K562 (cell line): ENCODE measurements around the gene SNRPD2.

Source experiments
- CLOCK ChIP-seq: fragments of 250-450 bp; sonication (Bioruptor Pico); IDR thresholded peaks from 2 replicates; pipeline ENCODE4 v1.4.0; 2020; ENCODE audit warnings: mild to moderate bottlenecking, moderate library complexity, borderline replicate concordance
- MXI1 ChIP-seq: IDR thresholded peaks from 2 replicates; pipeline ENCODE4 v1.6.1; 2011; ENCODE audit warnings: low read depth, mild to moderate bottlenecking, improper control_type of control experiment, low read length
- PCBP2 ChIP-seq: fragments of 200-400 bp; formaldehyde crosslinking; IDR thresholded peaks from 2 replicates; pipeline ENCODE4 v1.6.1; 2018; ENCODE audit warnings: low read length, low read depth, mild to moderate bottlenecking, moderate library complexity; ENCODE audit not compliant: poor library complexity, severe bottlenecking
- PREB ChIP-seq: sonication (generic); formaldehyde crosslinking; IDR thresholded peaks from 2 replicates; pipeline ENCODE4 v1.8.1; 2023; ENCODE audit warnings: mild to moderate bottlenecking, missing genetic modification reagents
- RB1 ChIP-seq: fragments of 450-650 bp; IDR thresholded peaks from 2 replicates; pipeline ENCODE4 v1.6.1; 2017; ENCODE audit warnings: low read depth, mild to moderate bottlenecking
- RBFOX2 ChIP-seq: fragments of 200-400 bp; formaldehyde crosslinking; IDR thresholded peaks from 2 replicates; pipeline ENCODE4 v1.6.1; 2017; ENCODE audit warnings: low read depth, mild to moderate bottlenecking, low read length, moderate library complexity
- SMC3 ChIP-seq: conservative IDR thresholded peaks from 2 replicates; pipeline ENCODE4 v1.6.1; 2011; ENCODE audit warnings: low read depth, low read length, improper control_type of control experiment; ENCODE audit not compliant: insufficient read depth
- ZNF609 ChIP-seq: sonication (generic); formaldehyde crosslinking; IDR thresholded peaks from 2 replicates; pipeline ENCODE4 v1.8.1; 2023; ENCODE audit warnings: missing genetic modification reagents, mild to moderate bottlenecking, borderline replicate concordance

GRCh38 chr19:45729800-45730290, 38.1 kb upstream of the SNRPD2 start:
- TF ChIP-seq MXI1 (no peak), RBFOX2 (no peak), PCBP2 (no peak), PREB (no peak), SMC3 (no peak), CLOCK (CRISPR knock-in tag) (no peak), RB1 (no peak), ZNF609 (CRISPR knock-in tag) (no peak)
